Measurements from ENCODE around the gene ASB18. TPM values are rescaled to one million over a fixed set of nuclear protein-coding genes. Genes with fewer than 3 reads are reported as not detected.

Gene ASB18
- total and polyA plus RNA-seq, 7 experiments from 2014 or later, result not detected

GRCh38 chr2:236165842-236166795, 98.1 kb downstream of the ASB18 start:
- no peak overlapping the region for H3K4me3 ChIP-seq (ENCODE audit: low read length)
- ATAC-seq, result no peak
- H3K27ac Mint-ChIP-seq, result peak overlapping the region in 1 of 9 donors; percentile 69
- H3K4me3 Mint-ChIP-seq, result peak overlapping the region; percentile 38 to 77 (median 56)
- ChIA-PET POLR2A (no interaction called here), CTCF (no interaction called here)
- no peaks in the 10 kb centered on the region for H3K36me3 Mint-ChIP-seq
- H3K27me3 ChIP-seq (ENCODE audit: control insufficient read depth in 2 of 2, insufficient read depth in 2 of 2, low read length in 2 of 2), result peaks cover 0 to 9% of the 10 kb centered on the region in 2 donors
- no peak overlapping the region for H3K27ac ChIP-seq (ENCODE audit: low read depth, low read length)
- H3K4me1 Mint-ChIP-seq, result peaks cover 0 to 31% (median 16%) of the 10 kb centered on the region in 7 donors
- H3K9me3 ChIP-seq (ENCODE audit: control insufficient read depth in 2 of 3, low read length in 3 of 3), result no peaks in the 10 kb centered on the region
- peaks cover 59 to 66% (median 62%) of the 10 kb centered on the region in 5 donors for H3K27me3 Mint-ChIP-seq
- peaks cover 0 to 1% (median 0%) of the 10 kb centered on the region in 11 donors for H3K9me3 Mint-ChIP-seq
- H3K4me1 ChIP-seq (ENCODE audit: control insufficient read depth in 2 of 2, insufficient read depth in 2 of 2, low read length in 2 of 2), result no peaks in the 10 kb centered on the region
- DNase-seq, result no peak
- no peaks in the 10 kb centered on the region for H3K36me3 ChIP-seq (ENCODE audit: control insufficient read depth in 2 of 3, insufficient read depth in 3 of 3, low read length in 3 of 3)
- intact Hi-C loops (cut with micrococcal nuclease), result no loop called here

GRCh38 chr2:236164925-236165841, 99.0 kb downstream of the ASB18 start:
- DNase-seq (no peak), ATAC-seq (no peak)
- peaks cover 0 to 9% of the 10 kb centered on the region in 2 donors for H3K27me3 ChIP-seq (ENCODE audit: control insufficient read depth in 2 of 2, insufficient read depth in 2 of 2, low read length in 2 of 2)
- CTCF ChIA-PET, result no interaction called here
- Mint-ChIP-seq H3K4me1 (peaks cover 0 to 26% (median 16%) of the 10 kb centered on the region in 7 donors), H3K27ac (peak overlapping the region in 1 of 9 donors; percentile 74), H3K4me3 (peak overlapping the region in 8 of 10 donors; percentile 27 to 77 (median 62)), H3K36me3 (no peaks in the 10 kb centered on the region), H3K9me3 (peaks cover 0 to 1% (median 0%) of the 10 kb centered on the region in 11 donors), H3K27me3 (peaks cover 52 to 64% (median 59%) of the 10 kb centered on the region in 5 donors)
- intact Hi-C loops (cut with micrococcal nuclease), result no loop called here
- no peaks in the 10 kb centered on the region for H3K36me3 ChIP-seq (ENCODE audit: control insufficient read depth in 2 of 3, insufficient read depth in 3 of 3, low read length in 3 of 3)
- H3K9me3 ChIP-seq (ENCODE audit: control insufficient read depth in 2 of 3, low read length in 3 of 3), result no peaks in the 10 kb centered on the region
- no peaks in the 10 kb centered on the region for H3K4me1 ChIP-seq (ENCODE audit: control insufficient read depth in 2 of 2, insufficient read depth in 2 of 2, low read length in 2 of 2)
- H3K4me3 ChIP-seq (ENCODE audit: low read length), result no peak overlapping the region
- H3K27ac ChIP-seq (ENCODE audit: low read depth, low read length), result no peak overlapping the region
- POLR2A ChIA-PET, result no interaction called here

- POLR2A ChIA-PET, result no interaction called here
- Histone ChIP-seq H3K4me1 (ENCODE audit: control insufficient read depth in 2 of 2, insufficient read depth in 2 of 2, low read length in 2 of 2) (no peaks in the 10 kb centered on the region), H3K27me3 (ENCODE audit: control insufficient read depth in 2 of 2, insufficient read depth in 2 of 2, low read length in 2 of 2) (peaks cover 0 to 6% of the 10 kb centered on the region in 2 donors)
Measured at GRCh38 chr2:236164201-236164924, 99.8 kb downstream of the ASB18 start.

GRCh38 chr2:236163471-236164200, 100.6 kb downstream of the ASB18 start:
- peaks cover 0 to 22% (median 16%) of the 10 kb centered on the region in 7 donors for H3K4me1 Mint-ChIP-seq
- Histone ChIP-seq H3K9me3 (ENCODE audit: control insufficient read depth in 2 of 3, low read length in 3 of 3) (no peaks in the 10 kb centered on the region), H3K4me3 (ENCODE audit: low read length) (no peak overlapping the region), H3K27ac (ENCODE audit: low read depth, low read length) (no peak overlapping the region), H3K27me3 (ENCODE audit: control insufficient read depth in 2 of 2, insufficient read depth in 2 of 2, low read length in 2 of 2) (peaks cover 0 to 6% of the 10 kb centered on the region in 2 donors), H3K4me1 (ENCODE audit: control insufficient read depth in 2 of 2, insufficient read depth in 2 of 2, low read length in 2 of 2) (no peaks in the 10 kb centered on the region), H3K36me3 (ENCODE audit: control insufficient read depth in 2 of 3, insufficient read depth in 3 of 3, low read length in 3 of 3) (no peaks in the 10 kb centered on the region)
- intact Hi-C loops (cut with micrococcal nuclease), result no loop called here
- peaks cover 41 to 60% (median 55%) of the 10 kb centered on the region in 5 donors for H3K27me3 Mint-ChIP-seq
- no peaks in the 10 kb centered on the region for H3K9me3 Mint-ChIP-seq
- DNase-seq (no peak), ATAC-seq (no peak)
- CTCF ChIA-PET, result no interaction called here
- no peak overlapping the region for H3K27ac Mint-ChIP-seq
- POLR2A ChIA-PET, result no interaction called here
- no peaks in the 10 kb centered on the region for H3K36me3 Mint-ChIP-seq
- H3K4me3 Mint-ChIP-seq, result peak overlapping the region in 1 of 10 donors; percentile 31

More at GRCh38 chr2:236164201-236164924, 99.8 kb downstream of the ASB18 start:
- no peaks in the 10 kb centered on the region for H3K36me3 Mint-ChIP-seq
- no peaks in the 10 kb centered on the region for H3K36me3 ChIP-seq (ENCODE audit: control insufficient read depth in 2 of 3, insufficient read depth in 3 of 3, low read length in 3 of 3)
- no peaks in the 10 kb centered on the region for H3K9me3 ChIP-seq (ENCODE audit: control insufficient read depth in 2 of 3, low read length in 3 of 3)
- H3K27me3 Mint-ChIP-seq, result peaks cover 44 to 59% (median 53%) of the 10 kb centered on the region in 5 donors
- no peaks in the 10 kb centered on the region for H3K9me3 Mint-ChIP-seq
- peak overlapping the region in 8 of 10 donors; percentile 27 to 70 (median 56) for H3K4me3 Mint-ChIP-seq
- CTCF ChIA-PET, result no interaction called here
- no peak overlapping the region for H3K4me3 ChIP-seq (ENCODE audit: low read length)
- no peak for DNase-seq
- no peak for ATAC-seq
- peaks cover 0 to 24% (median 16%) of the 10 kb centered on the region in 7 donors for H3K4me1 Mint-ChIP-seq
- H3K27ac Mint-ChIP-seq, result peak overlapping the region in 1 of 9 donors; percentile 74
- H3K27ac ChIP-seq (ENCODE audit: low read depth, low read length), result no peak overlapping the region
- intact Hi-C loops (cut with micrococcal nuclease), result no loop called here

- H3K27ac ChIP-seq (ENCODE audit: low read depth, low read length), result no peak overlapping the region
- no peaks in the 10 kb centered on the region for H3K9me3 ChIP-seq (ENCODE audit: control insufficient read depth in 2 of 3, low read length in 3 of 3)
- H3K27ac Mint-ChIP-seq, result no peak overlapping the region
- ChIA-PET CTCF (no interaction called here), POLR2A (no interaction called here)
- peaks cover 0 to 2% (median 0%) of the 10 kb centered on the region in 11 donors for H3K9me3 Mint-ChIP-seq
- H3K27me3 Mint-ChIP-seq, result peaks cover 47 to 66% (median 57%) of the 10 kb centered on the region in 5 donors
- no peaks in the 10 kb centered on the region for H3K4me1 ChIP-seq (ENCODE audit: control insufficient read depth in 2 of 2, insufficient read depth in 2 of 2, low read length in 2 of 2)
- DNase-seq (no peak), ATAC-seq (no peak)
- peak overlapping the region in 3 of 10 donors; percentile 31 to 46 (median 32) for H3K4me3 Mint-ChIP-seq
- intact Hi-C loops (cut with micrococcal nuclease), result no loop called here
- H3K36me3 Mint-ChIP-seq, result no peaks in the 10 kb centered on the region
- no peaks in the 10 kb centered on the region for H3K36me3 ChIP-seq (ENCODE audit: control insufficient read depth in 2 of 3, insufficient read depth in 3 of 3, low read length in 3 of 3)
- H3K4me3 ChIP-seq (ENCODE audit: low read length), result no peak overlapping the region
- peaks cover 0 to 6% of the 10 kb centered on the region in 2 donors for H3K27me3 ChIP-seq (ENCODE audit: control insufficient read depth in 2 of 2, insufficient read depth in 2 of 2, low read length in 2 of 2)
- peaks cover 0 to 22% (median 16%) of the 10 kb centered on the region in 7 donors for H3K4me1 Mint-ChIP-seq
Measured at GRCh38 chr2:236162882-236163470, 101.2 kb downstream of the ASB18 start.

Data from naive thymus-derived CD4-positive, alpha-beta T cell (primary cell).